Measurements from ENCODE around the gene HEMK1.

GRCh38 chr3:50633230-50633790 lies 64.0 kb downstream of the HEMK1 start:
- TF ChIP-seq CTCF (IDR thresholded peaks at IDR 0.05), result no peak
- no peak for TF ChIP-seq POLR2A (IDR thresholded peaks at IDR 0.05)

Measured in breast epithelium (tissue), 3 donors.